Stimulated activated CD4-positive, alpha-beta T cell treated with anti-CD3 and anti-CD28 coated beads, Interleukin-4, amount 100 ng/mL, for 48 hours (primary cell): ENCODE measurements around the gene TAX1BP3.

Experiments used
- DNase-seq, 2 donors: peaks; one replicate each; pipeline ENCODE4 v3.0.0-alpha.2; 2020; ENCODE audit warnings: low read depth in 2 of 2

TAX1BP3 gene

GRCh38 chr17:3657874-3658783 lies 10.2 kb downstream of the TAX1BP3 start:
- DNase-seq = no peak

- DNase-seq = no peak
Observed at GRCh38 chr17:3657588-3657869, 10.8 kb downstream of the TAX1BP3 start.

DNA sequence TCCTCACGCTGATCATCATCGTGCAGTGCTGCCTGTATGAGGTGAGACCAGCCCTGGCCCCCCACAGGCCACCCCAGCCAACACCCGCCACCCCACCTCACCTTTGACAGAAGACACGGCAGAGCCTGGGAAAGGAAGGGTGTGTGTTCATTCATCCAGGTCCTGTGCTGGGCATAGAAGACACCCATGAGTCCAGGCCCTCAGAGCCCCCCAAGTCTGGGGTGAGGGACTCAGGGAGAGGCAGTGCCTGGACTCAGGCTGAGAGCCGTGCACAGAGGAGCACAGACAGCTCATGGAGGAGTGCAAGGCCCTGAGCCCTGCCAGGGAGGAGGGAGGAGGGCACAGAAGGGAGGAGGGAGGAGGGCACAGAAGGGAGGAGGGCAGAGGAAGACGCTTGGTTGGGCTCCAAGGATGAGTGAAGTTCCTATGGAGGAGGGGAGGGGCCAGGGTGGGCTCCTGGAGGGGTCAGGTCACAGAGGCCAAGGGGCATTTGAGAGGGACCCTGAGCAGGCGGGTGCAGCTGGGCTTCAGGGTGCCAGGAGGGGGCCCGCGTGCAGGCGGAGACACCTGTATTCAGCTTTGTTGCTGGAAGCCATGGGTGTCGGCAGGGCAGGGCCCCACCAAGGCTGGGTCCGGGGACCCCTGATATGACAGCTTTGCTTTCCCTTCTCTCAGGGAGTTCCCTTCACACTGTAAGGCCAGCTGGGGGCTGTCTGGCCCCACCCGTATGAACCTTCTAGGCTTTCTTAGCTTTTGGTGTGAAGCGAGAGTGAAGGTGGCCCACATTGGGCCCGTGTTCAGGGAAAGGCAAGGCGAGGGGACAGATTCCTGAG lies 11.4 kb downstream of the TAX1BP3 start:
- no peak for DNase-seq

DNA sequence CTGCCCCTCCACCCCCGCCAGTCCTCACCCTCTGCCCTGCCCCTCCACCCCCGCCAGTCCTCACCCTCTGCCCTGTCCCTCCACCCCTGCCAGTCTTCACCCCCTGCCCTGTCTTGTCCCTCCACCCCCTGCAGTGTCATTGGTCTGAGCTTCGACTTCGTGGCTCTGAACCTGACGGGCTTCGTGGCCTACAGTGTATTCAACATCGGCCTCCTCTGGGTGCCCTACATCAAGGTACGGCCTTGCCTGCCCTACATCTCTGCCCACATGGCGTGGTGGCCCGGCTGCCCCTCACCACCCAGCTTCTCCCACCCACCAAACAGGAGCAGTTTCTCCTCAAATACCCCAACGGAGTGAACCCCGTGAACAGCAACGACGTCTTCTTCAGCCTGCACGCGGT lies 12.0 kb downstream of the TAX1BP3 start:
- no peak for DNase-seq

GRCh38 chr17:3655766-3656165 lies 12.6 kb downstream of the TAX1BP3 start:
- no peak for DNase-seq

GRCh38 chr17:3647769-3648555 lies 20.4 kb downstream of the TAX1BP3 start:
- peak; percentile 42 to 43 for DNase-seq

DNA sequence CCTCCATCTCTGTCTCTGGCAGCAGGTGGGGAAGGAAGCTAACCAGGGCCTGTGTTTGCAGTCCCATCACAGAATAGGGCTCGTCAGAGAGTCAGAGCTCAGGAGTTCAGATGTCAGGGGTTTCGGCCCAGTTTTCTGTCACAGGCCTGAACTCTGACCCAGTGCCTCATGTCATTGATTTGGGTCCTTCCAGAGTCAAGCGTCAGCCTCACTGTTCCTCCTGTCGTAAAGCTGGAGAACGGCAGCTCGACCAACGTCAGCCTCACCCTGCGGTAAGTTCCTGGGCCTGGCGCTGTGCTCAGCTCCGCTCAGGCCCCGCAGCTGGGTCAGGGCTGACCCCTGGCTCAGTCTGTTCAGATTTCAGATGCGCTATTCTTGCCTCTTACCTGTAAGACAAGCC lies 21.1 kb downstream of the TAX1BP3 start:
- DNase-seq = no peak

GRCh38 chr17:3645310-3645709 lies 23.1 kb downstream of the TAX1BP3 start:
- DNase-seq = no peak

- DNase-seq = peak in 1 of 2 donors; percentile 25
Observed at GRCh38 chr17:3643889-3644349, 24.5 kb downstream of the TAX1BP3 start.

- DNase-seq = no peak
Observed at GRCh38 chr17:3641717-3642486, 26.5 kb downstream of the TAX1BP3 start.

GRCh38 chr17:3641014-3641413 lies 27.4 kb downstream of the TAX1BP3 start:
- DNase-seq = no peak

- DNase-seq = peak; percentile 33 to 39
Observed at GRCh38 chr17:3639981-3640596, 28.3 kb downstream of the TAX1BP3 start.

DNA sequence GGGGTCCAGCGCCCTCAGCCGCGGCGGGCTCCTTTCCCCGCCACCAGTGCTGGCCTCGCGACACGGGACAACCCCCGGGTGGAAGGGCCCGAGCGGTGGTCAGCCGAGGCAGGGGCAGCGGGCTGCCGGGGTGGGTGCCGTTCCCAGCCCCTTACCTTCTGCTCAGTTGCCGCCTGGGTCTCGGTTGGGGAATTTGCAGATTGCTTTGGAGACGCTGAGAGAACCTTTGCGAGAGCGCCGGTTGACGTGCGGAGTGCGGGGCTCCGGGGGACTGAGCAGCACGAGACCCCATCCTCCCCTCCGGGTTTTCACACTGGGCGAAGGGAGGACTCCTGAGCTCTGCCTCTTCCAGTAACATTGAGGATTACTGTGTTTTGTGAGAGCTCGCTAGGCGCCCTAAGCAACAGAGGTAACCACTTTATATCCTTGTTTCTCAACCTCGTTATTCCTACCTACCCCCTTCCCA lies 31.4 kb downstream of the TAX1BP3 start:
- no peak for DNase-seq

- peak; percentile 92 to 95 for DNase-seq
Observed at GRCh38 chr17:3636154-3636907, 32.0 kb downstream of the TAX1BP3 start, which contains the start of the genes CTNS and SHPK. TSS of gene CTNS (plus strand) at chr17:3636760. CDS start at chr17:3640207, 3,447 bp downstream. TSS of gene SHPK (minus strand) at chr17:3636250. CDS start at chr17:3636219, 31 bp downstream.

GRCh38 chr17:3635474-3636153 lies 32.8 kb downstream of the TAX1BP3 start:
- DNase-seq = no peak

DNA sequence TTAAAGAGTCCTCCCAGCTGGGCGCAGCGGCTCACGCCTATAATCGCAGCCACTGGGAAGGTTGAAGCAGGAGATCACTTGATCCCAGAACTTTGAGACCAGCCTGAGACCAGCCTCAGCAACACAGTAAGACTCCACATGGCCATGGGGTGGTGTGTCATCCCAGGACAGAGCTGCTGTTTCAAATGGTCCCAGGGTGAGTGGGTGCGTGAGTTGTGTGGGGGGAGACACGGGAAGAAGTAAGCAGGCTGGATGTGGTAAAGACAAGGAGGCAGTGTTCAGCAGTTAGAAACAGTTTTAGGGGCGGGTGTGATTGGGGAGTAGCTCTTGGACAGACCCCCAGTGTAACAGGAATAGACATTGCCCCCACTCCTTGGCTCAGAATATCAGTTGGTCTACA lies 36.1 kb downstream of the TAX1BP3 start:
- DNase-seq = no peak

- DNase-seq = no peak
Observed at GRCh38 chr17:3630781-3631180, 37.6 kb downstream of the TAX1BP3 start.

- DNase-seq = no peak
Observed at GRCh38 chr17:3627769-3628167, 40.6 kb downstream of the TAX1BP3 start.
